Effector CD4-positive, alpha-beta T cell (primary cell): ENCODE results near the gene PRR14.
"Not testable (repeated sequence)": the region's sequence is repeated elsewhere in the genome, so short reads cannot be mapped to it uniquely, and the experiment has no call there.

Experiments used
- DNase-seq: peaks from one replicate; pipeline ENCODE4 v3.0.0-alpha.2; 2020

Gene PRR14

DNA sequence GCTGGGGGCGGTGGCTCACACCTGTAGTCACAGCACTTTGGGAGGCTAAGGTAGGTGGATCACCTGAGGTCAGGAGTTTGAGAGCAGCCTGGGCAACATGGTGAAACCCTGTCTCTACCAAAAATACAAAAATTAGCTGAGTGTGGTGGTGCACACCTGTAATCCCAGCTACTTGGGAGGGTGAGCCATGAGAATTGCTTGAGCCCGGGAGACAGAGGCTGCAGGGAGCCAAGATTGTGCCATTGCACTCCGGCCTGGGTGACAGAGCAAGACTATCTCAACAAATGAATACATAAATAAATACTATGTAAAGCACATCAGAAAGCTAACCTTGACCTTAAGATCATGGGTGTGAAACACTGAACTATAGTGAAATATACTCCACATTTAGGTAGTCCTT lies 45.9 kb downstream of the PRR14 start:
- DNase-seq: not testable (repeated sequence)

GRCh38 chr16:30697264-30698138 lies 46.7 kb downstream of the PRR14 start:
- no peak for DNase-seq

- DNase-seq: peak; percentile 100
Observed at GRCh38 chr16:30698139-30698815, 47.5 kb downstream of the PRR14 start.

DNA sequence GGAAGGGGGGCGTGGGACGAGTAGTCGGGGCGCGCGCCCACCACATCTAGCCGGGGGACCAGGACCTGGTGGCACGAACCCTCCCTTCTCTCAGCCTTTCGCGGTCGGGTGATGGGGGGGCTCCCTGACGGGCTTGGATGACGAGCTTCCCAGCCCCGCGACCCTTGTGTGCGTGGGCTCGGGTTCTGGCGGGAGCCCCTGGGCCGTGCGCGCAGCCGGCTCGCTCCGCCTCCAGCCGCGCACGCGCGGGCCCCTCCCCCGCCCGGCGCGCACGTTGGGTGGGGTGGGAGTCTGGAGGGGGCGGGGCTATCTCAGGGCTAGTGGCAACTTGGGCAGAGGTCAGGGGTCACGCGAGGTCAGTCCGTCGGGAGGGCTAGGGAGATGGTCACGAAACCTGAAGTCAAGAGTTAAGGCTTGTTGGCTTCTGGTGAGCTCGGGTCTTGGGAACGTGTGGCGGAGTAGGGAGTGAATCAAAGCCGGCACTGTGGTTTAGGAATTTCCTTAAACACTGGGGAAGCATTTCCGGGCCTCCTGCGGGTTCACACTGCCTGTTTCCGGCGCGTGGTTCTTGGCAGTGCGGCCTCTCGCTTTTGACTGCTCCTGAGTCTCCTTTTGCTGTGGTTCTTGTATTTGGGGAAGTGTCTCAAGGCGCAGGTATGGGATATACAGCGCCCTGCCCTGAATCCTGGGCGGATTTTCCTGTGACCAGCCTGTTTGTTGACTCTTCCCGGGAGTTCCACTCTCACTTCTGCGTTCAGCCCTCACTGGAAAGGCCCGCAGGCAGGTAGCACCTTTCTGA lies 48.3 kb downstream of the PRR14 start, which contains the start of gene SRCAP:
SRCAP (plus strand) TSS at position 356 of the 799 bp plus-strand sequence. CDS start 1,654 bp downstream, outside the sequence.
- DNase-seq: peak; percentile 65

DNA sequence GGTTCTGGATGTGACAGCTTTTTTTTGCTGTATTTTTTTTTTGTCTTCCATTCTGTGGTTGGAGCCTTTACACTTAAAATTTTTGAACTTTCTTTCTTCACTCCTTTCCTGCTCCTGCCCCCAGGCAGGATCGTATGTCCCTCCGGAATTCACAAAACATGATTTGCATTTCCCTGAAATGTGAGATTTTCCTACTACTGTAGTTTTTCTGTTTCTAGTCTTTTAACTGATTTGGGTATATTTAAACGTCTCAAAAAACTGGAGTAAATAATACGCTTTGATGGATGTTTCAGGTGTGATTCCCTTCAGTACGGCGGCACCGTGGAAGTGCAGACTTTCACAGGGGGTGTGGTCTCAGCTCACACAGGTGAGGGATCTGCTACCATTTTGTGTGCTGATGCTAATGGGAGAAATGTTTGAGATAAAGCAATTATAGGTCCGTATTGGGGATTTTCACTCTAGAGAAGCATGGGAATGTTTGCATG lies 48.9 kb downstream of the PRR14 start:
- DNase-seq: no peak

- DNase-seq: no peak
Observed at GRCh38 chr16:30700491-30700890, 49.7 kb downstream of the PRR14 start.

GRCh38 chr16:30700971-30701370 lies 50.2 kb downstream of the PRR14 start:
- DNase-seq: no peak

DNA sequence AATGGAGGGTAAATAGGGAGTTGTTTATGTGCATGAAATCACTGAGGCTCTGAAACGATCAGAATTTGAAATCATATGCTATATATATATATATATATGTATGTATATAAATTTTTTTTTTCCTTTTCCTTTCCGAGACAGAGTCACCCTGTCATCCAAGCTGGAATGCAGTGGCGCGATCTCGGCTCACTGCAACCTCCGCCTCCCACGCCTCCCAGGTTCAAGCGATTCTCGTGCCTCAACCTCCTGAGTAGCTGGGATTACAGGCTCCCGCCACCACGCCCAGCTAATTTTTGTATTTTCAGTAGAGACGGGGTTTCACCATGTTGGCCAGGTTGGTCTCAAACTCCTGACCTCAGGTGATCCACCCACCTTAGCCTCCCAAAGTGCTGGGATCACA lies 52.3 kb downstream of the PRR14 start:
- DNase-seq: not testable (repeated sequence)

GRCh38 chr16:30703971-30704370 lies 53.2 kb downstream of the PRR14 start:
- no peak for DNase-seq
